Epidermal melanocyte (primary cell): Measurements from ENCODE around the gene CYSLTR2.
A peak's percentile ranks its signal among the peaks of the same experiment; 100 is the strongest.

Experiments
- DNase-seq: peaks from one replicate; pipeline ENCODE4 v3.0.0; 2011; ENCODE audit warnings: low spot score; ENCODE audit not compliant: insufficient read length

CYSLTR2 gene

DNA sequence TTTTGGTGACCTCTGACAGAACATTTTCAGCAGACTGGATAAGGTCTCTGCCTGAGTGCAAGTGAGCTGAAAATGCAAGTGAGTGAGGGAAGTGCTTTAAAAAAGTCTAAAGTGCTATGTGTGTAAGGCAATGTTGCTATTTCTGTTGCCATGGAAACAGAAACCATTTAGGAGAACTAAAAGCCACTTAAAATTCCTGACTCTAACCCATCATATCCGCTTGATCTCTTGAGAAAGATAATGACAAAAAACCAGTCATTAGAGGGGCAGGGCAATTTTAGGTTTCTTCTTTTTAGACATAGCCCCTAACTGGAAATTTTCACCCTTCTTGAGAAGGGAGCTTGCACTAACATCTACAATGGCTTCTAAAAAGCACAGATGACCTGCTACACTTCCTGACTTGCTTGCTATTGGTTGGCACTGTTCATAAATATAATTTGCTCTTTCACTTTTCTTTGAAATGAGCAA lies at the start of gene CYSLTR2:
TSS of gene CYSLTR2 (plus strand) at position 458 of the 468 bp plus-strand sequence. CDS start 52,889 bp downstream, outside the sequence.
- DNase-seq = peak; percentile 23

GRCh38 chr13:48615049-48615448 lies 38.7 kb upstream of the CYSLTR2 start:
- no peak for DNase-seq

GRCh38 chr13:48618937-48619336 lies 34.8 kb upstream of the CYSLTR2 start:
- DNase-seq = no peak

DNA sequence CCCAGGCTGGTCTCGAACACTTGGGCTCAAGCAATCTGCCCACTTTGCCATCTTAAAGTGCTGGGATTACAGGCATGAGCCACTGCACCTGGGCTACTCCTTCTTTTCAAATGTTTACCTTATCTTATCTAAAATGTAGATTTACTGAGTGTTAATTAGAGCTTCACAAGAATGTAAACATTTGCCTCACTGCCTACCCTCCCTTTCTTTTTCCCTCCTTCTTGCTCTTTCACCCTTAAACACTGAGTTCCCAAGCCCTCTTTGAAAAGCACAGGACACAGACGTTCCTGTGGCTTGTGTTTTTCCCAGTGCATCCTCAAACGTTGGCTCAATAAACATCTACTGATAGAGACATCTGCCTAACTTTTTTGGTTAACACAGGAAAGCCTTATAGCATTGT lies 32.7 kb upstream of the CYSLTR2 start:
- DNase-seq = no peak

GRCh38 chr13:48624016-48624415 lies 29.7 kb upstream of the CYSLTR2 start:
- DNase-seq = no peak

DNA sequence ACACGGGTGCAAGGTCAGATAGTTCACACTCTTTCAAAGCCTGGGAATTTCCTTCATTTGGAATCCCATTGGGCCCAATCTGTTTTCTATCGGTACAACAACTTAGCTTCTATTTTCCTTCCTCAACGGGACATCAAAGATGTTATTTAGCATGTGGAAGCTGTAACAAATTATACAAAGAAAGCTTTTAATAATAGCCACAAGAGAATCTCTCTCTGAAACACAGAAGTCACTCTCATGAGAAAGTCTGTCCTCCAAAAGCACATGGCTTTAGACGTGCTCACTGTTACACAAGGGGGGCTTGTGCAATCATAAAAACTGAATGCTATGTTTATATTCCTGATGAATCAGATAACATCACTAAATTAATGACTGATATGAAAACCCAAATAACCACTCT lies 28.9 kb upstream of the CYSLTR2 start:
- DNase-seq = peak; percentile 62

DNA sequence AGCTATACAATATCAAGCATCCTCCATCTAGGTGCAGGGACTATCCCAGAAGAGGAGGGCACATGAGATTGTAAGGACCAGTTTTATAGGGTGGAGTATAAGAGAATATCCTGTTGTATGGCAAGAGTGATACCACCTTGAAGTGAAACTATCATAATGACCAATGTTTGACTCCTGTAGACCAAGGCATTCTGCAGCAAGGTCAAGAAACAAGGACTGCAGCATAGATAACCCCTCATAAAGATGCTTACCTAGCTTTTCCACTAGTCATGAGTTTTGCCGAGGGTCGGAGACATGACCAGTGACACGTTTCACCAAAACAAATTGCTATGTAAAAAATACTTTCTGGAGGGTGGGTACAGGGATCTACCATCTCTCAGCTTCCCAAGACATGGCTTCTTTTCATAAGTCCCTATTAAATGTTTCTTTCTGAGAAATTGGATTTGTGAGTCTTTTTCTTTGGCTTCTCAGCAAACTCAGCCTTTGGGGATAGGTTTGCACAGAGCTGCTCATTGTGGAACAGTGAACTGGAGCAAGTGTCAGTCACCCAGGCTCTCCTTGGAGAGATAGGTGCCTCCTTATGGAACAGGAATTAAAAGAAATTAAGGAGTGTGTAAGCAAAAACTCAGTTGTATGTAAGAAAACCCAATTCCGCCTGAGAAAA lies 28.2 kb upstream of the CYSLTR2 start:
- no peak for DNase-seq

DNA sequence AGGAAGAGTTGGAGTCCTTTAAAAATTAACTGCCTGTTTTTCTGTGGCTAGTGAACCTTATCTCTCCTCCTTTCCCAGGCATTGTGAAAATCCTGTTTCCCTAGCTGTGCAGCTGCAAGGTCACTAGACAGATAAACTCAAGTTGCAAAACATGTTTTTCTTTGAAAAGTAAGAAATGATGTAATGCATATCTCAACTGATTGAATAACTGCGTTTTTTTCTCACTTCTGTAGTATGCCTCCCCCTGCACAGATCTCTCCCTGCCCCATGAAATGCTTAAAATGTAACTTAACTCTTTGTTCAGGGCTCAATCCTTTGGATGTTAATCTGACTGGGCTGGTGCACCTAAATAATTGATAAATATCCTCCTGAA lies 27.7 kb upstream of the CYSLTR2 start:
- no peak for DNase-seq

- DNase-seq = no peak
These were observed 26.8 kb upstream of the CYSLTR2 start for GRCh38 chr13:48626726-48627451.

DNA sequence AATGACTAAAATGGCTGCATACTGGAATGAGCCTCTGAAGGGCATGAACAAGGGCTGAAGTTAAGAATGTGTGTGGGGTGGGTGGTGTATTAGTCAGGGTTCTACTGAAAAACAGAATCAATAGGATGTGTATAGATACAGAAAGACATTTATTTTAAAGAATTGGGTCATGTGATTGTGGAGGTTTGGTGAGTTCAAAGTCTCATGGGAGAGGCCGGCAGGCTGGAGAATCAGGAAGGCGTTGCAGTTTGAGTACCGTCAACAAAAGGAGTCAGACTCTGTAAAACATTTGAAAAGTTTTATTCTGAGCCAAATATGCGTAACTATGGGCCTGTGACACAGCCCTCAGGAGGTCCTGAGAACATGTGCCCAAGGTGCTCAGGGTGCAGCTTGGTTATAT lies 24.5 kb upstream of the CYSLTR2 start:
- no peak for DNase-seq

DNA sequence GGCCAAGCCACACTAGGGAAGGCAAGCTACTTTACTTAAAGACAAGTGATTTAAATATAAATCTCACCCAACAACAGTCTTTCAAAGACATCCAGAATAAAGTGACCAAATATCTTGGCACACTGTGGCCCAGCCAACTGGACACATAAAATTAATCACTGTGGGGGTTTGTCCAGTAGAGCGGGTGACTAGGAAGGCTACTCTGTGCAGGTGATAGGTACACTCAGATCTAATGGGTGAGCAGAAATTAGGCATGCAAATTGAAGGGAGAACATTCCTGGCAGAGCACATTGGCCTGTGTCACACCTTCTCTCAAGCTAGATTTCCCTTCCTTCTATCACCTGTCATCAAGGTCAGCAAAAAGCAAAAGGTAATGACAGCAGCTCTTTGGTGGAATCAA lies 23.4 kb upstream of the CYSLTR2 start:
- no peak for DNase-seq

GRCh38 chr13:48630773-48631172 lies 23.0 kb upstream of the CYSLTR2 start:
- DNase-seq = no peak

- peak; percentile 83 for DNase-seq
These were observed 22.3 kb upstream of the CYSLTR2 start for GRCh38 chr13:48631441-48631840.

DNA sequence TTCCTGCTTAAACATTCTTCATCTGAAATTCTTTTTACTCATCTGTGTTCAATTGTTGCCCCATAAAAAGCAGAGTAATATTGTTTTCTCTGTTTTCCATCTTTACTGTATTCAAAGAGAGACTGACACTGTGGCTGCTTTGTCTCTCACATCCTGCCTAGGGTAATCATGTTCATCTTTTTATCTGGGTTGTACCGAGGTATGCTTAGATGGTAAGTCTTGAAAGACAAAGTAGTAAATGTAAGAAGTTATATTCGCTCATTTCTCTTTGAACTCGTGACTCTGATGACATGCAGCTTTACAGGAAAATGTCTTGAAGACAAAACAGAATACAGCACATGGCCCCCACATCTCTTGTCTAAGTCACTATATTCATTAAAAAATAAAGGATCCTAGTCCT lies 20.0 kb upstream of the CYSLTR2 start:
- no peak for DNase-seq

DNA sequence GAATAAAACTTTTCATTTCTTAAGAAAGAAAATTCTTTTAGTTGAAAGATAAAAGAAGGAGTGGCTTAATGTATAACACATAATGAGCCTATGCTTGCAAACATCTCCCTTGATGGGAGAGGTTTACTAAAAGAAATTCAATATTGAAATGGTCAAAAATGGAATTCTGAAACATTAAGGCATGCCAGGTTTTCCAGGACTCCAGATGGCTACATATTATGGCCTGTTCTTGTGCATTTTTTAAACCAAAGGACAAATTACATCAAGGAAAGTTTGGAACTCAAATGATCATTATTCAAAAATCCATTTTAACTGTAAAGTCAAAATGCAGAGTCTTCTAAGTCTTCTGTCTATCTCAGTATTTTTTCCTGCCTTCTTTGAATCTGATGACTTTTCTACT lies 19.1 kb upstream of the CYSLTR2 start:
- DNase-seq = no peak

GRCh38 chr13:48635478-48635877 lies 18.3 kb upstream of the CYSLTR2 start:
- DNase-seq = no peak

GRCh38 chr13:48636550-48636949 lies 17.2 kb upstream of the CYSLTR2 start:
- no peak for DNase-seq

DNA sequence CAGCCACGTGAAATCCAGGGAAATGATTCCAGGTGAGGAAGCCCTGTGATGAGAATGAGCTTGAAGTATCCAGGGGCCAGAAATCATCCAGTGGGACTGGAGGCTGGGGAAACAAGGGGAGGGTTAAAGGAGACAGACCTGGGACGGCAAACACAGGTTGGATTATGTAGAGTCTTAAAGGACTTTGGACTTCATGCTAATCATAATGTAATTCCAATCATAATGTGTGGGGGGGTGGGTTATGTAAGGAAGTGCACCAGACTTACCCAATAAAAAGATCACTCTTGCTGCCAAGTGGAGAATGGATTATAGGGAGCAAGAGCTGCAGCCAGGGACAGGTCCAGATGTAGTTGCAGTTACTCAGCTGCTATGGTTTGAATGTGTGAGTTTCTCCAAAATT lies 16.1 kb upstream of the CYSLTR2 start:
- DNase-seq = no peak

DNA sequence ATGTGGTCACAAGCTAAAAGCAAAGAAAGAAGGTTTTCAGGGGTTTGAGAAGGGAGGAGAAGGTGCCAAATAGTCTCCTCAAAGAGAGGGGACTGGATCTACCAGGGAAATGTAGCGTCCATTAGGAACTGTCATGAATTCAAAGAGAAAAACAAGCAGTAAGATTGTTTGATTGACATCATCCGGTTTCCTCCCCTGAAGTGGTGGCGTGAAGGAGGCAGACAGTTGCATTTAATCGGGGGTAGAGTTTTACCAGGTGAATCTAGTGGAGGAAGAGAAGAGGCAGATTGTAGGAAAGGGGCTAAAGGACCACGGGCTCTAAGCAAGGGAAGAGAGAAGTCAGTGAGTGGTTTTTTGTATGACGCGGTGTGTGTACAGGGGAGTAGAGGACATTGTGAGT lies 13.0 kb upstream of the CYSLTR2 start:
- DNase-seq = no peak

- DNase-seq = no peak
These were observed 12.3 kb upstream of the CYSLTR2 start for GRCh38 chr13:48641404-48641803.

- no peak for DNase-seq
These were observed 11.7 kb upstream of the CYSLTR2 start for GRCh38 chr13:48642061-48642460.

- DNase-seq = no peak
These were observed 10.6 kb upstream of the CYSLTR2 start for GRCh38 chr13:48643159-48643558.

GRCh38 chr13:48644141-48644540 lies 9.6 kb upstream of the CYSLTR2 start:
- DNase-seq = no peak
